NCI-H82 treated with DMSO at 0.1 percent for 48 hours (cell line): ENCODE measurements around the gene RBFOX1.

Source experiments
- DNase-seq: peaks from one replicate; lab custom pipeline; 2025; ENCODE audit not compliant: unreplicated experiment; lab: John Stamatoyannopoulos, UW

The RBFOX1 gene

GRCh38 chr16:7585705-7586104 lies 253.1 kb downstream of the RBFOX1 start:
- DNase-seq = no peak

GRCh38 chr16:7590934-7591333 lies 258.3 kb downstream of the RBFOX1 start:
- no peak for DNase-seq

- no peak for DNase-seq
Measured at GRCh38 chr16:7596308-7596707, 263.7 kb downstream of the RBFOX1 start.

GRCh38 chr16:7597677-7598076 lies 265.0 kb downstream of the RBFOX1 start:
- no peak for DNase-seq

GRCh38 chr16:7601100-7601499 lies 268.5 kb downstream of the RBFOX1 start:
- DNase-seq = no peak

GRCh38 chr16:7602291-7602950 lies 269.8 kb downstream of the RBFOX1 start:
- DNase-seq = no peak

GRCh38 chr16:7605812-7606211 lies 273.2 kb downstream of the RBFOX1 start:
- DNase-seq = no peak

GRCh38 chr16:7612671-7613070 lies 280.0 kb downstream of the RBFOX1 start:
- DNase-seq = no peak

GRCh38 chr16:7613518-7613917 lies 280.9 kb downstream of the RBFOX1 start:
- no peak for DNase-seq

GRCh38 chr16:7614021-7614795 lies 281.6 kb downstream of the RBFOX1 start:
- DNase-seq = no peak

GRCh38 chr16:7615565-7615964 lies 282.9 kb downstream of the RBFOX1 start:
- DNase-seq = no peak

GRCh38 chr16:7624871-7625766 lies 292.5 kb downstream of the RBFOX1 start:
- no peak for DNase-seq

- no peak for DNase-seq
Measured at GRCh38 chr16:7628981-7629380, 296.3 kb downstream of the RBFOX1 start.

GRCh38 chr16:7629571-7629970 lies 296.9 kb downstream of the RBFOX1 start:
- no peak for DNase-seq

- DNase-seq = no peak
Measured at GRCh38 chr16:7637446-7637845, 304.8 kb downstream of the RBFOX1 start.

- no peak for DNase-seq
Measured at GRCh38 chr16:7638306-7638705, 305.7 kb downstream of the RBFOX1 start.

GRCh38 chr16:7640334-7640733 lies 307.7 kb downstream of the RBFOX1 start:
- no peak for DNase-seq

- no peak for DNase-seq
Measured at GRCh38 chr16:7644176-7644575, 311.5 kb downstream of the RBFOX1 start.

GRCh38 chr16:7644811-7645210 lies 312.2 kb downstream of the RBFOX1 start:
- no peak for DNase-seq

GRCh38 chr16:7646821-7647500 lies 314.3 kb downstream of the RBFOX1 start:
- no peak for DNase-seq

- DNase-seq = no peak
Measured at GRCh38 chr16:7650431-7650830, 317.8 kb downstream of the RBFOX1 start.
